Measurements from ENCODE around the gene C1orf35. TPM values are rescaled to one million over a fixed set of nuclear protein-coding genes. Genes with fewer than 3 reads are reported as not detected.
A peak's percentile ranks its signal among the peaks of the same experiment; 100 is the strongest.

The C1orf35 gene
- total and polyA plus RNA-seq, 9 of the 15 experiments (the other 6 are each of a cell fraction or from before 2014, with no cell fraction given): 3.2 to 48.7 (median 12.5) TPM

GRCh38 chr1:228101994-228102790 is 933 bp downstream of the C1orf35 start (continued):
- TF ChIP-seq, protein P1, sequence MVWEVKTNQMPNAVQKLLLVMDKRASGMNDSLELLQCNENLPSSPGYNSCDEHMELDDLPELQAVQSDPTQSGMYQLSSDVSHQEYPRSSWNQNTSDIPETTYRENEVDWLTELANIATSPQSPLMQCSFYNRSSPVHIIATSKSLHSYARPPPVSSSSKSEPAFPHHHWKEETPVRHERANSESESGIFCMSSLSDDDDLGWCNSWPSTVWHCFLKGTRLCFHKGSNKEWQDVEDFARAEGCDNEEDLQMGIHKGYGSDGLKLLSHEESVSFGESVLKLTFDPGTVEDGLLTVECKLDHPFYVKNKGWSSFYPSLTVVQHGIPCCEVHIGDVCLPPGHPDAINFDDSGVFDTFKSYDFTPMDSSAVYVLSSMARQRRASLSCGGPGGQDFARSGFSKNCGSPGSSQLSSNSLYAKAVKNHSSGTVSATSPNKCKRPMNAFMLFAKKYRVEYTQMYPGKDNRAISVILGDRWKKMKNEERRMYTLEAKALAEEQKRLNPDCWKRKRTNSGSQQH (CRISPR knock-in tag; IDR thresholded peaks at IDR 0.05): 0 out of 2 replicates have a peak, but pooled peaks have one; percentile 57
- no peak for TF ChIP-seq DDX20 (tag; IDR thresholded peaks at IDR 0.05; ENCODE audit: low read depth)
- 0 out of 2 replicates have a peak, but pooled peaks have one; percentile 54 for TF ChIP-seq CBFB (CRISPR knock-in tag; IDR thresholded peaks at IDR 0.05)
- TF ChIP-seq, protein P2, sequence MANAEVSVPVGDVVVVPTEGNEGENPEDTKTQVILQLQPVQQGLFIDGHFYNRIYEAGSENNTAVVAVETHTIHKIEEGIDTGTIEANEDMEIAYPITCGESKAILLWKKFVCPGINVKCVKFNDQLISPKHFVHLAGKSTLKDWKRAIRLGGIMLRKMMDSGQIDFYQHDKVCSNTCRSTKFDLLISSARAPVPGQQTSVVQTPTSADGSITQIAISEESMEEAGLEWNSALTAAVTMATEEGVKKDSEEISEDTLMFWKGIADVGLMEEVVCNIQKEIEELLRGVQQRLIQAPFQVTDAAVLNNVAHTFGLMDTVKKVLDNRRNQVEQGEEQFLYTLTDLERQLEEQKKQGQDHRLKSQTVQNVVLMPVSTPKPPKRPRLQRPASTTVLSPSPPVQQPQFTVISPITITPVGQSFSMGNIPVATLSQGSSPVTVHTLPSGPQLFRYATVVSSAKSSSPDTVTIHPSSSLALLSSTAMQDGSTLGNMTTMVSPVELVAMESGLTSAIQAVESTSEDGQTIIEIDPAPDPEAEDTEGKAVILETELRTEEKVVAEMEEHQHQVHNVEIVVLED (CRISPR knock-in tag; IDR thresholded peaks at IDR 0.05): no peak
- TF ChIP-seq, protein P3, sequence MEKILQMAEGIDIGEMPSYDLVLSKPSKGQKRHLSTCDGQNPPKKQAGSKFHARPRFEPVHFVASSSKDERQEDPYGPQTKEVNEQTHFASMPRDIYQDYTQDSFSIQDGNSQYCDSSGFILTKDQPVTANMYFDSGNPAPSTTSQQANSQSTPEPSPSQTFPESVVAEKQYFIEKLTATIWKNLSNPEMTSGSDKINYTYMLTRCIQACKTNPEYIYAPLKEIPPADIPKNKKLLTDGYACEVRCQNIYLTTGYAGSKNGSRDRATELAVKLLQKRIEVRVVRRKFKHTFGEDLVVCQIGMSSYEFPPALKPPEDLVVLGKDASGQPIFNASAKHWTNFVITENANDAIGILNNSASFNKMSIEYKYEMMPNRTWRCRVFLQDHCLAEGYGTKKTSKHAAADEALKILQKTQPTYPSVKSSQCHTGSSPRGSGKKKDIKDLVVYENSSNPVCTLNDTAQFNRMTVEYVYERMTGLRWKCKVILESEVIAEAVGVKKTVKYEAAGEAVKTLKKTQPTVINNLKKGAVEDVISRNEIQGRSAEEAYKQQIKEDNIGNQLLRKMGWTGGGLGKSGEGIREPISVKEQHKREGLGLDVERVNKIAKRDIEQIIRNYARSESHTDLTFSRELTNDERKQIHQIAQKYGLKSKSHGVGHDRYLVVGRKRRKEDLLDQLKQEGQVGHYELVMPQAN (IDR thresholded peaks at IDR 0.05; ENCODE audit: borderline replicate concordance): peak; percentile 58; the same call in 1 of the 2 replicates
- TF ChIP-seq, protein P4, sequence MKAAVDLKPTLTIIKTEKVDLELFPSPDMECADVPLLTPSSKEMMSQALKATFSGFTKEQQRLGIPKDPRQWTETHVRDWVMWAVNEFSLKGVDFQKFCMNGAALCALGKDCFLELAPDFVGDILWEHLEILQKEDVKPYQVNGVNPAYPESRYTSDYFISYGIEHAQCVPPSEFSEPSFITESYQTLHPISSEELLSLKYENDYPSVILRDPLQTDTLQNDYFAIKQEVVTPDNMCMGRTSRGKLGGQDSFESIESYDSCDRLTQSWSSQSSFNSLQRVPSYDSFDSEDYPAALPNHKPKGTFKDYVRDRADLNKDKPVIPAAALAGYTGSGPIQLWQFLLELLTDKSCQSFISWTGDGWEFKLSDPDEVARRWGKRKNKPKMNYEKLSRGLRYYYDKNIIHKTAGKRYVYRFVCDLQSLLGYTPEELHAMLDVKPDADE (conservative IDR thresholded peaks at IDR 0.05; ENCODE audit: control insufficient read depth, low read depth, low read length): no peak; the same call in 1 of the 2 replicates
- TF ChIP-seq RUNX1 (IDR thresholded peaks at IDR 0.05; ENCODE audit: low read depth): peak; percentile 40; the same call in 1 of the 2 replicates
- TF ChIP-seq SREBF1 (IDR thresholded peaks at IDR 0.05; ENCODE audit: borderline replicate concordance, low read depth, low read length): no peak
- no peak for TF ChIP-seq PTBP1 (IDR thresholded peaks at IDR 0.05; ENCODE audit: low read depth, low read length)
- TF ChIP-seq MTA3 (IDR thresholded peaks at IDR 0.05; ENCODE audit: borderline replicate concordance): 0 out of 2 replicates have a peak, but pooled peaks have one; percentile 17
- TF ChIP-seq RERE (CRISPR knock-in tag; IDR thresholded peaks at IDR 0.05; ENCODE audit: borderline replicate concordance): 0 out of 2 replicates have a peak, but pooled peaks have one; percentile 22
- peak in 1 of 2 experiments; percentile 79; a peak in 2 of 4 replicates for TF ChIP-seq HDAC1 (IDR thresholded peaks at IDR 0.05)
- TF ChIP-seq NFRKB (IDR thresholded peaks at IDR 0.05; ENCODE audit: low read depth): no peak
- TF ChIP-seq HNRNPUL1 (IDR thresholded peaks at IDR 0.05; ENCODE audit: low read length): no peak
